ENCODE results near the gene SH2D1A. TPM values are rescaled to one million over a fixed set of nuclear protein-coding genes. Genes with fewer than 3 reads are reported as not detected.

SH2D1A gene
- total and polyA plus RNA-seq, 9 donors: 0.31 to 4.0 (median 2.0) TPM

- no CpG with 5 or more reads among the region's 1 CpG for WGBS (ENCODE audit: insufficient coverage)
- Histone ChIP-seq H3K36me3 (ENCODE audit: control insufficient read depth, insufficient read depth, low read length) (no peaks in the 10 kb centered on the region), H3K27ac (ENCODE audit: low read length) (no peak overlapping the region), H3K4me3 (ENCODE audit: low read length) (no peak overlapping the region), H3K4me1 (ENCODE audit: control insufficient read depth, insufficient read depth, low read length) (no peaks in the 10 kb centered on the region), H3K9me3 (replicated peaks; ENCODE audit: control insufficient read depth, low read depth, low read length) (no peaks in the 10 kb centered on the region), H3K27me3 (ENCODE audit: control insufficient read depth, insufficient read depth, low read length) (peaks cover 5% of the 10 kb centered on the region)
- no peak for DNase-seq
Measured at GRCh38 chrX:124335598-124335997, 10.8 kb upstream of the SH2D1A start.

GRCh38 chrX:124337916-124338315 lies 8.4 kb upstream of the SH2D1A start:
- no CpG with 5 or more reads among the region's 1 CpG for WGBS (ENCODE audit: insufficient coverage)
- H3K36me3 ChIP-seq (ENCODE audit: control insufficient read depth, insufficient read depth, low read length): no peaks in the 10 kb centered on the region
- H3K9me3 ChIP-seq (replicated peaks; ENCODE audit: control insufficient read depth, low read depth, low read length): no peaks in the 10 kb centered on the region
- H3K27me3 ChIP-seq (ENCODE audit: control insufficient read depth, insufficient read depth, low read length): peaks cover 3% of the 10 kb centered on the region
- no peaks in the 10 kb centered on the region for H3K4me1 ChIP-seq (ENCODE audit: control insufficient read depth, insufficient read depth, low read length)
- no peak overlapping the region for H3K4me3 ChIP-seq (ENCODE audit: low read length)
- DNase-seq: no peak
- no peak overlapping the region for H3K27ac ChIP-seq (ENCODE audit: low read length)

DNA sequence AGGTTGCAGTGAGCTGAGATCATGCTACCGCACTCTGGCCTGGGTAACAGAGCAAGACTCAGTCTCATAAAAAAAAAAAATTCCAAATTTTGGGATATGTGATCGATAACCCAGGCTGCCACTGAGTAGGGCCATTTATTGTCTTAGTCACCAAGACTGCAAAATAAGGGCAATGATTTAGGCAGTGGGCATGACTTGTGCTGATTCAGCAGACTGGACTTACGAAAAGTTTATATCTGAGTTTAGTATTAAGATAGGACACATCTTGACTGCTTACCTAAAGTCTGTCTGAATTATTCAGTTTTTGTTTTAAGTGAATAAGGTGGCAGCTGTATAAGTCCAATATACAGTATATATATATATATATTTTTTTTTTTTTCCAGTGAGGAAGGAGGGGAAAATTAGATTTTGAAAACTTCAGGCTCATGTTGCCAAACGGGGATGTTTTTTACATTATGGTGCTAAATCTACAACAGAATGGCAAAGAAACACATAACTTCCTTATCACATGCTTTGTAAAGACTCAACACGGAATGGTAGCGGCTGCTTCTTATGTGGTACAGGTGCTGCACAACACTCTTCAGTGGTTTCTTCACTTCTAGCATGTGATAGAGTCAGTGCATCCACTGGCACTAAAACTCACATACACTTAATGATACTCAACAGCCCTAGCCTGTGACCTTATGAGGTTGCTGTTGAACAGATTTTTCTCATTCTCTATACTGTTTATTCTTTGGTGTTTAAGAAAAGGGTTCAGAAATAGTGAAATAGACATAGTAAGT lies 7.4 kb upstream of the SH2D1A start:
- no peak overlapping the region for H3K27ac ChIP-seq (ENCODE audit: low read length)
- peak; percentile 14 for DNase-seq
- WGBS (ENCODE audit: insufficient coverage): 76% methylated on average over 5 of the region's 6 CpGs
- no peak overlapping the region for H3K4me3 ChIP-seq (ENCODE audit: low read length)
- no peaks in the 10 kb centered on the region for H3K4me1 ChIP-seq (ENCODE audit: control insufficient read depth, insufficient read depth, low read length)
- H3K36me3 ChIP-seq (ENCODE audit: control insufficient read depth, insufficient read depth, low read length): no peaks in the 10 kb centered on the region
- H3K9me3 ChIP-seq (replicated peaks; ENCODE audit: control insufficient read depth, low read depth, low read length): no peaks in the 10 kb centered on the region
- peaks cover 3% of the 10 kb centered on the region for H3K27me3 ChIP-seq (ENCODE audit: control insufficient read depth, insufficient read depth, low read length)

DNA sequence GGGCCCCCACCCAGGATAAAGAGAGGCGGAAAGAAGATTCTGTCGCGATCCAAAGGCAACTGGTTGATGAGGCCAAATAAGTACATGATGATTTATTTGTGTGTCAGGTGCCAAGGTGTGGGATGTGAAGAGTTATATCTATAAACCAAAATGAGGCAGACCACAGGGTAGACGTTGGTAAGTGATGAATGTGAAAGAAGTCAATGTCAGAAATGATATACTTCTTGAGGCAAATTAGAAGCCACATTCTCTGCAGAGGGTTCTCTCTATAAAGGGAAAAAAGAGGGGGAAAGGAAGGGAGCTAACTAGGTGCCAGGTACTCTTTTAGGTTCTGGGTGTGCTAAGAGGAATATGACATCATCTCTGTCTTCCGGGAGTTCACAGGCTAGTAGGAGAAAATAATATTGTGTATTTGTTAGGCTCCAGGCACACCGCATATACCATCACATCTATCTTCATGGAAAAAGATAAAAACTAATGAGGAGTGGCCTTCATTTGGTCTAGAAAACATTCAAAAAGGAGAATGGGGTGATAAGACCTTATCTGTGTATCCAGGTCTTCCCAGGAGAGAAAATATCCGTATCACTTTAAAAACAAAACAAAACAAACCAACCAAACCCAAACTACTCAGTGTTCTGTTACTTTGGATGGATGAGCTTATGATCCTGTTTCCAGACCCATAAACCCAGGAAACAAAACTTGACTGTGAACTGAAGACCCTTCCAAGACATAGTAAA lies 4.8 kb upstream of the SH2D1A start:
- no peak for DNase-seq
- peaks cover 3% of the 10 kb centered on the region for H3K27me3 ChIP-seq (ENCODE audit: control insufficient read depth, insufficient read depth, low read length)
- no peaks in the 10 kb centered on the region for H3K36me3 ChIP-seq (ENCODE audit: control insufficient read depth, insufficient read depth, low read length)
- 65% methylated on average over 4 of the region's 7 CpGs for WGBS (ENCODE audit: insufficient coverage)
- no peak overlapping the region for H3K27ac ChIP-seq (ENCODE audit: low read length)
- no peaks in the 10 kb centered on the region for H3K9me3 ChIP-seq (replicated peaks; ENCODE audit: control insufficient read depth, low read depth, low read length)
- H3K4me3 ChIP-seq (ENCODE audit: low read length): no peak overlapping the region
- no peaks in the 10 kb centered on the region for H3K4me1 ChIP-seq (ENCODE audit: control insufficient read depth, insufficient read depth, low read length)

- H3K9me3 ChIP-seq (replicated peaks; ENCODE audit: control insufficient read depth, low read depth, low read length): no peaks in the 10 kb centered on the region
- 62% methylated on average over 1 of the region's 7 CpGs for WGBS (ENCODE audit: insufficient coverage)
- H3K27ac ChIP-seq (ENCODE audit: low read length): no peak overlapping the region
Measured at GRCh38 chrX:124342174-124342867, 4.0 kb upstream of the SH2D1A start.

DNA sequence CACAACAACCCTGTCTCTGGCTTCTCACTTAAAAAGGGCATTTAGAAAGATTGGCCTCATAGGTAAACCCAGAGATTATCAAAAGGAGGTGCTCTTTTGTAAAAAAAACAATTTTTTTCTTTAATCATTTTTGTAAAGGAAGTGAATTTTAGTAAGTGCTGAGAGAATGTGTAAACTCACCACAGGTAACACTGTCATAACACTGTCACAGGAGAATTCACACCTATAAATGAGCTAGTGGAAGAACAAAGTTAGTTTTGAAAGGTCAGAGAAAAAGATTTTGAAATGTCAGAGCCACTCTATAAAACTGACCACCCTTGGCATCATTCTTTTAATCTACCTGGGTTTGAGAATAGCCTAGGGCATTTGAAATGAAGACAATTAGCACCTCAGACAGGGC lies 3.3 kb upstream of the SH2D1A start:
- H3K27me3 ChIP-seq (ENCODE audit: control insufficient read depth, insufficient read depth, low read length): no peaks in the 10 kb centered on the region
- no peaks in the 10 kb centered on the region for H3K9me3 ChIP-seq (replicated peaks; ENCODE audit: control insufficient read depth, low read depth, low read length)
- H3K4me1 ChIP-seq (ENCODE audit: control insufficient read depth, insufficient read depth, low read length): no peaks in the 10 kb centered on the region
- H3K27ac ChIP-seq (ENCODE audit: low read length): no peak overlapping the region
- no peaks in the 10 kb centered on the region for H3K36me3 ChIP-seq (ENCODE audit: control insufficient read depth, insufficient read depth, low read length)
- no peak for DNase-seq
- no peak overlapping the region for H3K4me3 ChIP-seq (ENCODE audit: low read length)

More at GRCh38 chrX:124342174-124342867, 4.0 kb upstream of the SH2D1A start:
- no peak overlapping the region for H3K4me3 ChIP-seq (ENCODE audit: low read length)
- H3K4me1 ChIP-seq (ENCODE audit: control insufficient read depth, insufficient read depth, low read length): no peaks in the 10 kb centered on the region
- no peaks in the 10 kb centered on the region for H3K27me3 ChIP-seq (ENCODE audit: control insufficient read depth, insufficient read depth, low read length)
- DNase-seq: no peak
- H3K36me3 ChIP-seq (ENCODE audit: control insufficient read depth, insufficient read depth, low read length): no peaks in the 10 kb centered on the region

DNA sequence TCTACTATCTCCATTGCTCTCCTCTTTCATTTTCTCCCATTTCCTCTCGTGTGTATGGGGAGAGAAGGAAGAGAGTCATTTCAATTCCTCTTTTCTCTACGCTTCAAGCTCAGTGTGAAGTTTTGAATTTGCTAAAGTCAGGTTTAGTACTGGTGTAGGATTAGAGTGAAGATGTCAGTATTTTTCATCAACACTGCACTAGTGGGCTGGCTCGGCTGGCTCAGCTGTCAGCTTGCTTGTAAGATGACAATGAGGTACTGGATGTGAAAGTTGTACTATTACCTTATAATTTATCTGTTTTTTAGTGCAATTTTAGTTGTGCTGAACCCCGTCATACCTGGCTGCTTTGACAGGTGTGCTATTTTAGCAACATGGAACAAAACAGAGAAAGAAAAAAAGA lies 2.1 kb upstream of the SH2D1A start:
- DNase-seq: no peak
- Histone ChIP-seq H3K4me1 (ENCODE audit: control insufficient read depth, insufficient read depth, low read length) (no peaks in the 10 kb centered on the region), H3K27me3 (ENCODE audit: control insufficient read depth, insufficient read depth, low read length) (no peaks in the 10 kb centered on the region), H3K9me3 (replicated peaks; ENCODE audit: control insufficient read depth, low read depth, low read length) (no peaks in the 10 kb centered on the region), H3K4me3 (ENCODE audit: low read length) (no peak overlapping the region), H3K36me3 (ENCODE audit: control insufficient read depth, insufficient read depth, low read length) (no peaks in the 10 kb centered on the region), H3K27ac (ENCODE audit: low read length) (no peak overlapping the region)
- WGBS (ENCODE audit: insufficient coverage): 71% methylated on average over 1 of the region's 4 CpGs

DNA sequence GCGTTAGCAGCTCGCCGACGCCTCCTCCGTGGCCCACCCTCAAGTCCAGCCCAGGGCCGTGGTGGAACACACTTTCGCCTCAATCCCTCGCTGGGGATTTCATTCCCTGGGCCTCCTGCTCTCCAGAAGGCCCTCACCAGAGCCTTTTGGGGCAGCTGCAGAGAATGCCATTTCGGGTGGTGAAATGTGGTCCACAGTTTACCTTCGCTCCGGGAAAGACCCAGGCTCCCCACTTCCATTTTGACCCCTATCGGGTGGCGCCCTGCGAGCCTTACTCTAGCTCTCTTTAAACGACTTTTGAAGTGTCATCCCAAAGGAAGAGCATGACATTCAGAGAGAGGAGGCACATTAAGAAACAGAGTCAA lies 496 bp downstream of the SH2D1A start:
- WGBS (ENCODE audit: insufficient coverage): 78% methylated on average over 10 of the region's 15 CpGs
- DNase-seq: no peak
- Histone ChIP-seq H3K4me1 (ENCODE audit: control insufficient read depth, insufficient read depth, low read length) (no peaks in the 10 kb centered on the region), H3K9me3 (replicated peaks; ENCODE audit: control insufficient read depth, low read depth, low read length) (no peaks in the 10 kb centered on the region), H3K27ac (ENCODE audit: low read length) (no peak overlapping the region), H3K27me3 (ENCODE audit: control insufficient read depth, insufficient read depth, low read length) (no peaks in the 10 kb centered on the region), H3K36me3 (ENCODE audit: control insufficient read depth, insufficient read depth, low read length) (no peaks in the 10 kb centered on the region), H3K4me3 (ENCODE audit: low read length) (no peak overlapping the region)

DNA sequence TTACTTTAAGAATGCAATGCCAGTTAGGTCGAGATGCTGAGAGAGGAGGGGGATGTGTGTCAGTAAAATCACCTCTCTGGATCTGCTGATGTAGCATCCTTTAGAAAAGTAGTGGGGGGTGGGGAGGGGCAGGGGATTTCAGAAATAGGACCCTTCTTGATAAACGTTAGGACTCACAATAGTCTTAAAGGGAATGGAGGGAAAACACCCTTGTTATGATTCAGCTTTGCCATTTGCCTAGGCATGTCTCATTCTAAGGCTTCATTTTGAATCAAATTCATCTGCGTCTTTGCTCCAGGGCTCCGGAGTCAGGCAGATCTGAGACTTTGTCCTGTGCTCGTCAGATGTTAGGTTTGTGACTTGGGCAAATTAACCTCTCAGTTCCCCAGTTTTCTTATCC lies 879 bp downstream of the SH2D1A start:
- DNase-seq: no peak
- H3K27ac ChIP-seq (ENCODE audit: low read length): no peak overlapping the region
- H3K27me3 ChIP-seq (ENCODE audit: control insufficient read depth, insufficient read depth, low read length): no peaks in the 10 kb centered on the region
- H3K9me3 ChIP-seq (replicated peaks; ENCODE audit: control insufficient read depth, low read depth, low read length): no peaks in the 10 kb centered on the region
- H3K36me3 ChIP-seq (ENCODE audit: control insufficient read depth, insufficient read depth, low read length): no peaks in the 10 kb centered on the region
- WGBS (ENCODE audit: insufficient coverage): 23% methylated on average over 2 of the region's 5 CpGs
- H3K4me1 ChIP-seq (ENCODE audit: control insufficient read depth, insufficient read depth, low read length): no peaks in the 10 kb centered on the region
- no peak overlapping the region for H3K4me3 ChIP-seq (ENCODE audit: low read length)

DNA sequence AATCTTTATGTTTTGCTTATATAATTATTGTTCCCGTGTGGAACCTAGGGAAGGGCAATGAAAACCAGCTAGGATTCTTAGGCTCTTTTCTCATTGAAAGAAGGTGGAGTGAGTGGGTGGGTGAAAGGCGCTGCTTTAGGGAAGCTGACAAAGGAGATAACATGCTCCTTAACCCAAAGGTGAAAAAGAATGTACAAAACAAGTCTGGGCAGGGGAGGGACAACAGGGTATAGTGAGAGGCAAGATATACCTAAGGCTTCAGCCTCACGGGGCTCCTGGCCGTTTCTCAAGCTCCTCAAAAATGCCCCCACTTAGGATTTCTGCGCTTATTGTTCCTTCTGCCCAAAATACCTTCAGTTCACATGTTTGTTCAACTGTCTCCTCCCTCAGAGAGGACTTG lies 1.8 kb downstream of the SH2D1A start:
- Histone ChIP-seq H3K27me3 (ENCODE audit: control insufficient read depth, insufficient read depth, low read length) (no peaks in the 10 kb centered on the region), H3K27ac (ENCODE audit: low read length) (no peak overlapping the region), H3K9me3 (replicated peaks; ENCODE audit: control insufficient read depth, low read depth, low read length) (no peaks in the 10 kb centered on the region), H3K4me1 (ENCODE audit: control insufficient read depth, insufficient read depth, low read length) (no peaks in the 10 kb centered on the region), H3K36me3 (ENCODE audit: control insufficient read depth, insufficient read depth, low read length) (no peaks in the 10 kb centered on the region), H3K4me3 (ENCODE audit: low read length) (no peak overlapping the region)
- no peak for DNase-seq
- 62% methylated on average over 5 of the region's 5 CpGs for WGBS (ENCODE audit: insufficient coverage)
